Vagina (tissue), 2 donors: ENCODE results near the gene TBL1X. TPM values are rescaled to one million over a fixed set of nuclear protein-coding genes. Genes with fewer than 3 reads are reported as not detected.

Source experiments
- DNase-seq, 2 donors: peaks; one replicate each; pipeline ENCODE4 v3.0.0-alpha.2; 2017; ENCODE audit errors: extremely low spot score in 2 of 2
- H3K27ac ChIP-seq: fragments of 200-600 bp; sonication (generic); one replicate; pipeline ENCODE4 v1.5.1; 2019
- H3K27me3 ChIP-seq: fragments of 200-600 bp; sonication (generic); one replicate; pipeline ENCODE4 v1.5.1; 2019
- H3K36me3 ChIP-seq, 2 donors: fragments of 200-600 bp; sonication (generic); one replicate each; pipeline ENCODE4 v1.5.1; 2017 to 2019
- H3K4me1 ChIP-seq: fragments of 200-600 bp; sonication (generic); one replicate; pipeline ENCODE4 v1.5.1; 2019
- H3K4me3 ChIP-seq, 2 donors: fragments of 200-600 bp; sonication (generic); 1 replicate in 1 of 2; 2 replicates in 1 of 2; pipeline ENCODE4 v1.5.1; 2016 to 2019
- H3K9me3 ChIP-seq: fragments of 200-600 bp; sonication (generic); one replicate; pipeline ENCODE4 v1.5.1; 2019
- CTCF ChIP-seq, 3 experiments: fragments of 450-650 bp in 2 of 3; fragments of 200-600 bp in 1 of 3; sonication (generic) in 1 of 3; IDR thresholded peaks; one replicate each; pipeline ENCODE4 v1.5.1; 2017 to 2019; ENCODE audit warnings: antibody characterized with exemption in 3 of 3, mild to moderate bottlenecking in 2 of 3, moderate library complexity in 2 of 3
- POLR2A ChIP-seq, 2 donors: fragments of 450-650 bp; IDR thresholded peaks; one replicate each; pipeline ENCODE4 v1.6.1; 2017; ENCODE audit warnings: antibody characterized with exemption in 2 of 2, mild to moderate bottlenecking in 2 of 2, moderate library complexity in 2 of 2
- POLR2AphosphoS5 ChIP-seq, 2 donors: sonication (generic); formaldehyde crosslinking; IDR thresholded peaks; one replicate each; pipeline ENCODE4 v1.9.0; 2017; ENCODE audit warnings: antibody characterized with exemption in 2 of 2, mild to moderate bottlenecking in 2 of 2, low read depth in 1 of 2; ENCODE audit not compliant: insufficient read depth in 1 of 2
- intact Hi-C: fragments of 100-400 bp; cut with DNase I; formaldehyde crosslinking; loops from one replicate; pipeline ENCODE4 v1.15.1; 2023
- total RNA-seq: library from RNA; depleted of rRNA; stranded (reverse); fragments of >200 nt; gene quantifications from one replicate; pipeline ENCODE4 v1.2.3, GENCODE V29; 2016

Gene TBL1X
- total RNA-seq, 1 donor from 2014 or later = 41.3 TPM

GRCh38 chrX:9596837-9597236 lies 132.0 kb downstream of the TBL1X start:
- Histone ChIP-seq H3K4me3 (no peak overlapping the region), H3K36me3 (no peaks in the 10 kb centered on the region), H3K9me3 (no peaks in the 10 kb centered on the region), H3K4me1 (no peaks in the 10 kb centered on the region), H3K27me3 (no peaks in the 10 kb centered on the region), H3K27ac (no peak overlapping the region)
- TF ChIP-seq POLR2AphosphoS5 (IDR thresholded peaks at IDR 0.05; ENCODE audit: insufficient read depth in 1 of 2, low read depth in 1 of 2) (no peak), POLR2A (IDR thresholded peaks at IDR 0.05) (no peak), CTCF (IDR thresholded peaks at IDR 0.05) (no peak)
- no peak for DNase-seq
- intact Hi-C loops = no loop called here

GRCh38 chrX:9597361-9598035 lies 132.6 kb downstream of the TBL1X start:
- H3K4me3 ChIP-seq = no peak overlapping the region
- H3K4me1 ChIP-seq = no peaks in the 10 kb centered on the region
- no peaks in the 10 kb centered on the region for H3K27me3 ChIP-seq
- no peak overlapping the region for H3K27ac ChIP-seq
- DNase-seq = peak in 1 of 2 donors; percentile 67
- no peaks in the 10 kb centered on the region for H3K9me3 ChIP-seq
- intact Hi-C loops = no loop called here
- no peaks in the 10 kb centered on the region for H3K36me3 ChIP-seq
- no peak for TF ChIP-seq CTCF (IDR thresholded peaks at IDR 0.05)

- TF ChIP-seq POLR2AphosphoS5 (IDR thresholded peaks at IDR 0.05; ENCODE audit: insufficient read depth in 1 of 2, low read depth in 1 of 2) = no peak
- Histone ChIP-seq H3K27me3 (no peaks in the 10 kb centered on the region), H3K36me3 (no peaks in the 10 kb centered on the region), H3K4me3 (no peak overlapping the region), H3K27ac (no peak overlapping the region), H3K4me1 (no peaks in the 10 kb centered on the region), H3K9me3 (no peaks in the 10 kb centered on the region)
- DNase-seq = no peak
- intact Hi-C loops = no loop called here
Measured at GRCh38 chrX:9598344-9598743, 133.5 kb downstream of the TBL1X start.

GRCh38 chrX:9604111-9604907 lies 139.5 kb downstream of the TBL1X start:
- Histone ChIP-seq H3K4me3 (no peak overlapping the region), H3K4me1 (no peaks in the 10 kb centered on the region), H3K27ac (no peak overlapping the region), H3K27me3 (no peaks in the 10 kb centered on the region), H3K36me3 (no peaks in the 10 kb centered on the region), H3K9me3 (no peaks in the 10 kb centered on the region)
- DNase-seq = no peak
- intact Hi-C loops = no loop called here
- TF ChIP-seq POLR2A (IDR thresholded peaks at IDR 0.05) (no peak), POLR2AphosphoS5 (IDR thresholded peaks at IDR 0.05; ENCODE audit: insufficient read depth in 1 of 2, low read depth in 1 of 2) (no peak)

- Histone ChIP-seq H3K4me1 (no peaks in the 10 kb centered on the region), H3K36me3 (no peaks in the 10 kb centered on the region), H3K27me3 (no peaks in the 10 kb centered on the region), H3K27ac (no peak overlapping the region), H3K4me3 (no peak overlapping the region), H3K9me3 (no peaks in the 10 kb centered on the region)
- no peak for TF ChIP-seq POLR2AphosphoS5 (IDR thresholded peaks at IDR 0.05; ENCODE audit: insufficient read depth in 1 of 2, low read depth in 1 of 2)
- no peak for TF ChIP-seq POLR2A (IDR thresholded peaks at IDR 0.05)
- no peak for TF ChIP-seq CTCF (IDR thresholded peaks at IDR 0.05)
- intact Hi-C loops = no loop called here
- no peak for DNase-seq
Measured at GRCh38 chrX:9604908-9605306, 140.0 kb downstream of the TBL1X start.

GRCh38 chrX:9605484-9605883 lies 140.6 kb downstream of the TBL1X start:
- TF ChIP-seq POLR2AphosphoS5 (IDR thresholded peaks at IDR 0.05; ENCODE audit: insufficient read depth in 1 of 2, low read depth in 1 of 2) (no peak), POLR2A (IDR thresholded peaks at IDR 0.05) (no peak), CTCF (IDR thresholded peaks at IDR 0.05) (no peak)
- DNase-seq = no peak
- no peak overlapping the region for H3K4me3 ChIP-seq
- H3K4me1 ChIP-seq = no peaks in the 10 kb centered on the region
- no peaks in the 10 kb centered on the region for H3K27me3 ChIP-seq
- no peak overlapping the region for H3K27ac ChIP-seq
- no peaks in the 10 kb centered on the region for H3K9me3 ChIP-seq
- H3K36me3 ChIP-seq = no peaks in the 10 kb centered on the region
- intact Hi-C loops = no loop called here
